GM15510 (cell line): ENCODE results near the gene QSOX1.

Experiments used
- POLR2A ChIP-seq: IDR thresholded peaks from 3 replicates; pipeline ENCODE4 v1.6.1; 2011; ENCODE audit warnings: borderline replicate concordance; ENCODE audit not compliant: insufficient read length; ENCODE audit errors: extremely low read depth

The QSOX1 gene

GRCh38 chr1:180249725-180250498 lies 95.2 kb downstream of the QSOX1 start:
- TF ChIP-seq POLR2A: no peak

GRCh38 chr1:180250499-180250770 lies 95.8 kb downstream of the QSOX1 start:
- TF ChIP-seq POLR2A: no peak

GRCh38 chr1:180250883-180251509 lies 96.3 kb downstream of the QSOX1 start:
- no peak for TF ChIP-seq POLR2A

GRCh38 chr1:180251526-180252305 lies 97.0 kb downstream of the QSOX1 start:
- no peak for TF ChIP-seq POLR2A

DNA sequence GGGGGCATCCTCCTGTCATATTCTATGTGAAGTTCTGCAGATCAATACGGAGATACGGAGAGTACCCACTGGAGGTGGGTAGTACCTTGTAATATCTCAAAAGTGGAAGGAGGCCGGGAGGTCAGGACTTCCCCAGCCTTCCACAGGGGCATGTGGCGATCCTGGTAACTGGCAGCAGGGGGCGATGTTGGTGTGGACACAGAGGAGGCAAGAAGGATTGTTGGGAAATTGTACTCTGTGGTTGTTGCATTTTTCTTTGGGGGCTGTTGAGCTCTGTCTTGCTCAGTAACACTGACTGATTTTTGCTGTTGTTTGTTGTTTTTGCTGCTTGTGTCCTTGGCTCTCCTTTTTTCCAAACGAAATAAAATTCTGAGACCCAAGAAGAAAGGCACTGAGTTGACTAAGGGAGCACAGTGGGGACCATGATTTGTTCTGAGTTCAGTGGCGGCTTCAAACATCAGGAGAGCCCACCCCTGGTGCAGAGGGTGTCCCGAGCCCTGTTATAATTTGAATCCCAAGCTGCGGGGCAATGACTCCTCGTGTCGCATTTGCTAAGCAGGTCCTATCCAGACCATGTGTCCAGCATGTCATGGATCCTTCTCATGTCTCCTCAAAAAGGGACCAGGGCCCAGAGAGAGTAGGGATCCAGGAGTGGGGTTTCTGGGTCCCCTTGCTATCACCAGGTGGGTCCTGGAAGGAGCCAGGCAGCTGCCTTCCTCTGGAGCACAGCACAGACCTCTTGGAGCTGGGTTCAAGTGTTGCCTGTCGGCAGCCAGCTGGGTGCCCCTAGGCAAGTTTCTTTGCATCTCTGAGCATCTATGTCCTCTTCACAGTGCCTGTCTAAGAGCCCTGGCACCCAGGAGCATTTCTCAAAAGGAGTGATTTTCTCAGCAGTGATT lies 98.2 kb downstream of the QSOX1 start:
- no peak for TF ChIP-seq POLR2A
